Measurements from ENCODE around the gene APLN.
A peak's percentile ranks its signal among the peaks of the same experiment; 100 is the strongest.

Gene APLN

DNA sequence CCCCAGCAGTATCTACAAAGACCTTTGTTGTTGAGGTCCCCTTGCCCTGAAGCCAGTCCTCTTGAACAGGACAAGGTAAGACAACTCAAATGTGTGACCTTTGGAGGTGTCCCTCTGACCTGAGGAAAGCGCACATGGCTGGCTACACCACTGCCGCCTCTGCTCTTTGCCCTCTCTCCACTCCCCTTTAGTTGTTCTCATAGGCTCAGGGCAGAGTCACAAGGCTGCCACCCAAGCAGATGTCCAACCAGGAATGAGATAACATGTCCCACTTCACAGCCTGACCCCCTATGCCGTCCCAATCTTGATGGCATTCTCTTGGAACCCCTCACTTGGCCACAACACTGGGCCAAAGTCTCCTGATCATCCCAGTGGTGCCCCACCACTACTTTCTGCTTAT lies 46.3 kb downstream of the APLN start:
- Histone ChIP-seq H4K8ac (ENCODE audit: low read depth, low read length) (no peak overlapping the region), H3K79me1 (ENCODE audit: low read length) (no peaks in the 10 kb centered on the region), H3K4me1 (ENCODE audit: control insufficient read depth, low read depth, low read length) (no peaks in the 10 kb centered on the region), H3K4ac (ENCODE audit: low read depth, low read length) (no peak overlapping the region), H2BK120ac (ENCODE audit: low read depth, low read length) (no peak overlapping the region), H3K18ac (ENCODE audit: low read length) (no peak overlapping the region), H3K56ac (ENCODE audit: low read length) (no peak overlapping the region), H3K9ac (ENCODE audit: low read length) (no peak overlapping the region), H4K5ac (ENCODE audit: low read length) (no peak overlapping the region), H3K36me3 (ENCODE audit: control insufficient read depth, insufficient read depth, low read length) (no peaks in the 10 kb centered on the region), H2AK5ac (ENCODE audit: low read length) (no peak overlapping the region), H3K27me3 (ENCODE audit: insufficient read depth, low read length, poor library complexity) (no peaks in the 10 kb centered on the region), H3K79me2 (ENCODE audit: control insufficient read depth, insufficient read depth, low read length) (no peaks in the 10 kb centered on the region), H3K4me3 (ENCODE audit: low read length) (no peak overlapping the region), H2BK5ac (ENCODE audit: low read length) (no peak overlapping the region), H3K23ac (ENCODE audit: low read length) (no peak overlapping the region), H3K4me2 (ENCODE audit: low read length) (no peak overlapping the region), H3K27ac (ENCODE audit: low read depth, low read length) (no peak overlapping the region), H2BK15ac (replicated peaks; ENCODE audit: low read depth) (no peak overlapping the region)
- no peak for DNase-seq
- no CpG with 5 or more reads among the region's 3 CpGs for WGBS (ENCODE audit: extremely low coverage, insufficient coverage, low lambda C conversion rate)

DNA sequence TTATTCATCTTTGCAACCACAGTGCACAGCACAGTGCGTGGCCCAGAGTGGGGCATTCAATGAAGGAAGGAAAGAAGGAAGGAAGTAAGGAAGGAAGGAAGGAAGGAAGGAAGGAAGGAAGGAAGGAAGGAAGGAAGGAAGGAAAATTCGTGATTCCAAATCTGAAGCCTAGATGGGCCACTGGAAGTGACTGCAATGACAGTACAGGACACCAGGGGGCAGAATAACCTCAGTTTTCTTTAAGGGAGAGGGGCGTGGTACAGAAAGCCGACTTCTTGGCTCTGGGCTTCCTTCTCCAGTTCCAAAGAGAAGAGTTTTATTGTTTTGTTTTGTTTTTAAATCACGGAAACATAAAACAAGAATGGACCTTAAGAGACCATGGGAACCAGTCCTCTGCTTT lies 47.8 kb downstream of the APLN start:
- H3K4ac ChIP-seq (ENCODE audit: low read depth, low read length), result no peak overlapping the region
- no peaks in the 10 kb centered on the region for H3K79me1 ChIP-seq (ENCODE audit: low read length)
- no CpG with 5 or more reads among the region's 5 CpGs for WGBS (ENCODE audit: extremely low coverage, insufficient coverage, low lambda C conversion rate)
- H3K18ac ChIP-seq (ENCODE audit: low read length), result no peak overlapping the region
- peak; percentile 39 for DNase-seq
- H2BK5ac ChIP-seq (ENCODE audit: low read length), result no peak overlapping the region
- no peaks in the 10 kb centered on the region for H3K79me2 ChIP-seq (ENCODE audit: control insufficient read depth, insufficient read depth, low read length)
- H2BK15ac ChIP-seq (replicated peaks; ENCODE audit: low read depth), result no peak overlapping the region
- no peak overlapping the region for H3K9ac ChIP-seq (ENCODE audit: low read length)
- no peak overlapping the region for H3K56ac ChIP-seq (ENCODE audit: low read length)
- no peak overlapping the region for H3K23ac ChIP-seq (ENCODE audit: low read length)
- no peak overlapping the region for H3K4me3 ChIP-seq (ENCODE audit: low read length)
- H3K4me1 ChIP-seq (ENCODE audit: control insufficient read depth, low read depth, low read length), result no peaks in the 10 kb centered on the region
- H3K4me2 ChIP-seq (ENCODE audit: low read length), result no peak overlapping the region
- no peaks in the 10 kb centered on the region for H3K27me3 ChIP-seq (ENCODE audit: insufficient read depth, low read length, poor library complexity)
- H3K27ac ChIP-seq (ENCODE audit: low read depth, low read length), result no peak overlapping the region
- H2BK120ac ChIP-seq (ENCODE audit: low read depth, low read length), result no peak overlapping the region
- no peak overlapping the region for H4K5ac ChIP-seq (ENCODE audit: low read length)
- no peak overlapping the region for H4K8ac ChIP-seq (ENCODE audit: low read depth, low read length)
- no peaks in the 10 kb centered on the region for H3K36me3 ChIP-seq (ENCODE audit: control insufficient read depth, insufficient read depth, low read length)
- H2AK5ac ChIP-seq (ENCODE audit: low read length), result no peak overlapping the region

DNA sequence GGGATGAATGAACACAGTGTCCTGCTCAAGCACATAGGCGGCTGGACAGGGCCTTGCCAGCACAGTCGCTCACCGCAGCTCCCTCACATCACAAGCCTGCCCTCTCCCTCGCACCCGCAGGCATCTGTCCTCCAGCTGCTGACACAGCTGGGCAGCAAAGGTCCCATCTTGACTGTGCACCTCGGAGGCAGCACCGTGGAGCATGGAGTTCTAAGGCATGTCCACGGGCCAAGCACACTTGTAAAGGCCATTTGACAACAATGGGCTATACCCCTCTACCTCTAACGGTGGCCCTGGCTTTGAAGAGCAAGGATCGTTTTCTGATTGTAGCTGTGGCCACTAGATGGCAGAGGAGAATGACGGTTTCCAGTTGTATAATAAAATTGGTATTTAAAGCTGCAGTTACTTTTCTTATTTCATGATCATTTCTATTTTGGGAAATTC lies 53.8 kb downstream of the APLN start:
- Histone ChIP-seq H3K79me1 (ENCODE audit: low read length) (no peaks in the 10 kb centered on the region), H3K9ac (ENCODE audit: low read length) (no peak overlapping the region), H4K8ac (ENCODE audit: low read depth, low read length) (no peak overlapping the region), H3K79me2 (ENCODE audit: control insufficient read depth, insufficient read depth, low read length) (no peaks in the 10 kb centered on the region), H2BK120ac (ENCODE audit: low read depth, low read length) (no peak overlapping the region), H2BK15ac (replicated peaks; ENCODE audit: low read depth) (no peak overlapping the region), H3K18ac (ENCODE audit: low read length) (no peak overlapping the region), H3K4me1 (ENCODE audit: control insufficient read depth, low read depth, low read length) (no peaks in the 10 kb centered on the region), H3K23ac (ENCODE audit: low read length) (no peak overlapping the region), H3K4me3 (ENCODE audit: low read length) (no peak overlapping the region), H3K4ac (ENCODE audit: low read depth, low read length) (no peak overlapping the region), H3K27me3 (ENCODE audit: insufficient read depth, low read length, poor library complexity) (no peaks in the 10 kb centered on the region), H2BK5ac (ENCODE audit: low read length) (no peak overlapping the region), H3K36me3 (ENCODE audit: control insufficient read depth, insufficient read depth, low read length) (no peaks in the 10 kb centered on the region), H3K27ac (ENCODE audit: low read depth, low read length) (no peak overlapping the region), H2AK5ac (ENCODE audit: low read length) (no peak overlapping the region), H4K5ac (ENCODE audit: low read length) (no peak overlapping the region), H3K56ac (ENCODE audit: low read length) (no peak overlapping the region), H3K4me2 (ENCODE audit: low read length) (no peak overlapping the region)
- WGBS (ENCODE audit: extremely low coverage, insufficient coverage, low lambda C conversion rate), result no CpG with 5 or more reads among the region's 11 CpGs
- peak; percentile 33 for DNase-seq

DNA sequence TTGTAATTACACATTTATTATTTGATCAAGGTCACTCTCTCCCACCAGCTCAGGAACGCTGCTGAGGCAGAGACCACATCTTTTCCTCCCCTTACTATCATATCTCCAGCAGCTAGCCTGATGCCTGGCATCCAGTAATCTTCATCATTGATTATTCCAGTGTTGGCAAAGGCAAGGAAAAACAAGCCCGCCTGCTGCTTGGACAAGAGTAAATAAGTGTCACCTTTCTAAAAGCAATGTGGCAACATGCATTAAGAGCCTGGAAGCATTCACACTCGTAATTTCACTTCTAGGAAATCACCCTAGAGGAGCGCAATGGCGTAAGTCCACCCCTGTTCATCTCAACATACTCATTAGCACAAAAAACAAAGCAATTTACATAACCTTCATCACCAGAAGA lies 54.8 kb downstream of the APLN start:
- no peak overlapping the region for H2BK120ac ChIP-seq (ENCODE audit: low read depth, low read length)
- no peak overlapping the region for H2BK15ac ChIP-seq (replicated peaks; ENCODE audit: low read depth)
- H3K79me2 ChIP-seq (ENCODE audit: control insufficient read depth, insufficient read depth, low read length), result no peaks in the 10 kb centered on the region
- no peak overlapping the region for H3K18ac ChIP-seq (ENCODE audit: low read length)
- H3K79me1 ChIP-seq (ENCODE audit: low read length), result no peaks in the 10 kb centered on the region
- H3K4me3 ChIP-seq (ENCODE audit: low read length), result no peak overlapping the region
- no peak overlapping the region for H3K56ac ChIP-seq (ENCODE audit: low read length)
- H3K9ac ChIP-seq (ENCODE audit: low read length), result no peak overlapping the region
- H3K36me3 ChIP-seq (ENCODE audit: control insufficient read depth, insufficient read depth, low read length), result no peaks in the 10 kb centered on the region
- H2AK5ac ChIP-seq (ENCODE audit: low read length), result no peak overlapping the region
- no peak overlapping the region for H4K8ac ChIP-seq (ENCODE audit: low read depth, low read length)
- H4K5ac ChIP-seq (ENCODE audit: low read length), result no peak overlapping the region
- H3K23ac ChIP-seq (ENCODE audit: low read length), result no peak overlapping the region
- H3K27ac ChIP-seq (ENCODE audit: low read depth, low read length), result no peak overlapping the region
- no peaks in the 10 kb centered on the region for H3K27me3 ChIP-seq (ENCODE audit: insufficient read depth, low read length, poor library complexity)
- no peak overlapping the region for H2BK5ac ChIP-seq (ENCODE audit: low read length)
- H3K4ac ChIP-seq (ENCODE audit: low read depth, low read length), result no peak overlapping the region
- DNase-seq, result no peak
- H3K4me2 ChIP-seq (ENCODE audit: low read length), result no peak overlapping the region
- WGBS (ENCODE audit: extremely low coverage, insufficient coverage, low lambda C conversion rate), result no CpG with 5 or more reads among the region's 5 CpGs
- H3K4me1 ChIP-seq (ENCODE audit: control insufficient read depth, low read depth, low read length), result no peaks in the 10 kb centered on the region

DNA sequence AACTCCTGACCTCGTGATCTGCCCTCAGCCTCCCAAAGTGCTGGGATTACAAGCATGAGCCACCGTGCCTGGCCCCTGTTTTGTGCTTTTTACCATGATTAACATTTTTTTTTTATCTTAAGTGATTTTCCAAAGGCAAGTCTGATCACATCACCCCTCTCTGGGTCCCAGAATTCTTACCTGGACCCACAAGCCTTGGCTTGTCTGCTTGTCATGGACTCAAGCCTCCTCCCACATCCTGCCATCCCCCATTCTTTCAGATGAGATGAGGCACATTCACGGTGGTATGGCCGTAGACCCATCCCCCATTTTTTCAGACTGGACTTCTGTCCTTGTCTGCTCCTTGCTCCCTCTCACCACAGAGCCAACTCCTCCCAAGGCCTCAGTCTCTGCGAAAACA lies 55.3 kb downstream of the APLN start:
- no peak overlapping the region for H2BK15ac ChIP-seq (replicated peaks; ENCODE audit: low read depth)
- no peak overlapping the region for H3K18ac ChIP-seq (ENCODE audit: low read length)
- H3K56ac ChIP-seq (ENCODE audit: low read length), result no peak overlapping the region
- H2AK5ac ChIP-seq (ENCODE audit: low read length), result no peak overlapping the region
- H3K4me2 ChIP-seq (ENCODE audit: low read length), result no peak overlapping the region
- no peak overlapping the region for H3K4ac ChIP-seq (ENCODE audit: low read depth, low read length)
- H4K8ac ChIP-seq (ENCODE audit: low read depth, low read length), result no peak overlapping the region
- H3K4me3 ChIP-seq (ENCODE audit: low read length), result no peak overlapping the region
- no peak overlapping the region for H2BK120ac ChIP-seq (ENCODE audit: low read depth, low read length)
- no peaks in the 10 kb centered on the region for H3K27me3 ChIP-seq (ENCODE audit: insufficient read depth, low read length, poor library complexity)
- no peak overlapping the region for H2BK5ac ChIP-seq (ENCODE audit: low read length)
- no peaks in the 10 kb centered on the region for H3K79me1 ChIP-seq (ENCODE audit: low read length)
- H3K27ac ChIP-seq (ENCODE audit: low read depth, low read length), result no peak overlapping the region
- H3K36me3 ChIP-seq (ENCODE audit: control insufficient read depth, insufficient read depth, low read length), result no peaks in the 10 kb centered on the region
- H3K9ac ChIP-seq (ENCODE audit: low read length), result no peak overlapping the region
- H3K23ac ChIP-seq (ENCODE audit: low read length), result no peak overlapping the region
- H3K4me1 ChIP-seq (ENCODE audit: control insufficient read depth, low read depth, low read length), result no peaks in the 10 kb centered on the region
- no peak for DNase-seq
- WGBS (ENCODE audit: extremely low coverage, insufficient coverage, low lambda C conversion rate), result no CpG with 5 or more reads among the region's 5 CpGs
- H4K5ac ChIP-seq (ENCODE audit: low read length), result no peak overlapping the region
- H3K79me2 ChIP-seq (ENCODE audit: control insufficient read depth, insufficient read depth, low read length), result no peaks in the 10 kb centered on the region

DNA sequence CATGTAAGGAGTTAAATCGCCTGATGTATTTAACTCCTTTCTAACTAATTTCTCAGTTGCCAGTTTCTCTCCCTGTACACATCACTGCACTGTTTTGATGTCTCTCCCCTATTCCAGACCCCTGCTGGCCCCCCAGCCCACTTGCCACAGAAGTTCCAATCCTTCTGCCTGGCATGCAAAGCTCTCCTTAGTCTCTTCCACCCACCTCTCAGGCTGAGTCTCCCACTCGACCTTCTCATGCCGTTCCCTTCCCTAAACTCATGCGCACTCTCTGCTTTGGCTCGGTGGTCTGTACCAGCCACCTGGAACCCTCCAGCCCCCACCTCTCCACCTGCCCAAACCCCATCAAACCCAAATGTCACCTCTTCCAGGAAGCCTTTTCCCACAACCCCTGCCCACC lies 56.9 kb downstream of the APLN start:
- no peak overlapping the region for H3K56ac ChIP-seq (ENCODE audit: low read length)
- no peaks in the 10 kb centered on the region for H3K79me2 ChIP-seq (ENCODE audit: control insufficient read depth, insufficient read depth, low read length)
- no peak for DNase-seq
- H3K4me3 ChIP-seq (ENCODE audit: low read length), result no peak overlapping the region
- no peak overlapping the region for H2BK5ac ChIP-seq (ENCODE audit: low read length)
- H2AK5ac ChIP-seq (ENCODE audit: low read length), result no peak overlapping the region
- no peaks in the 10 kb centered on the region for H3K27me3 ChIP-seq (ENCODE audit: insufficient read depth, low read length, poor library complexity)
- no peak overlapping the region for H3K27ac ChIP-seq (ENCODE audit: low read depth, low read length)
- no peaks in the 10 kb centered on the region for H3K4me1 ChIP-seq (ENCODE audit: control insufficient read depth, low read depth, low read length)
- no peak overlapping the region for H2BK15ac ChIP-seq (replicated peaks; ENCODE audit: low read depth)
- WGBS (ENCODE audit: extremely low coverage, insufficient coverage, low lambda C conversion rate), result no CpG with 5 or more reads among the region's 5 CpGs
- no peak overlapping the region for H3K4ac ChIP-seq (ENCODE audit: low read depth, low read length)
- H2BK120ac ChIP-seq (ENCODE audit: low read depth, low read length), result no peak overlapping the region
- no peaks in the 10 kb centered on the region for H3K36me3 ChIP-seq (ENCODE audit: control insufficient read depth, insufficient read depth, low read length)
- no peak overlapping the region for H3K18ac ChIP-seq (ENCODE audit: low read length)
- no peak overlapping the region for H4K5ac ChIP-seq (ENCODE audit: low read length)
- no peak overlapping the region for H3K9ac ChIP-seq (ENCODE audit: low read length)
- H3K79me1 ChIP-seq (ENCODE audit: low read length), result no peaks in the 10 kb centered on the region
- no peak overlapping the region for H4K8ac ChIP-seq (ENCODE audit: low read depth, low read length)
- no peak overlapping the region for H3K4me2 ChIP-seq (ENCODE audit: low read length)
- H3K23ac ChIP-seq (ENCODE audit: low read length), result no peak overlapping the region

All from mesendoderm (in vitro differentiated cells).